ENCODE results near the gene PIK3R5. TPM values are rescaled to one million over a fixed set of nuclear protein-coding genes. Genes with fewer than 3 reads are reported as not detected.

PIK3R5 gene
- total and polyA plus RNA-seq, 2 donors (not counting 1 experiment from before 2014, with no cell fraction given): 0.15 TPM; not detected in 1

DNA sequence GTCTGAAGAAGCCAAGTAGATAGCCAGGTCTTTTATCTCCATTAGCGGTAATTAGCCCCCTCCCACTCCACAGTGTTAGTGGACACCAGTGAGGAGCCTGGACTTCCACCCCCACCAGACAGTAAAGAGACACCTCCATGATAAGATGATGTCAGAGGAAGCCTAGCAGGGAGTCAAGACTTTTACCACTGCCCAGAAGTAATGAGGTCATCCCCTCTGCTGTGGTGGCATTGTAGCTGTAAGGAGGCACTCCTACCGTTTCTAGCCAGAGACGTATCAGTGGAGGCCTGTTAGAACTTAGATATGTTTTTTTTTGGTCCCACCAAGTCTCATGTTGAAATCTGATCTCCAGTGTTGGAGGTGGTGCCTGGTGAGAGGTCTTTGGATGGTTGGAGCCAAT, 38.1 kb downstream of the PIK3R5 start:
- no peak for TF ChIP-seq EZH2 (IDR thresholded peaks at IDR 0.05; ENCODE audit: low read length, missing control alignments)
- TF ChIP-seq, protein P1, sequence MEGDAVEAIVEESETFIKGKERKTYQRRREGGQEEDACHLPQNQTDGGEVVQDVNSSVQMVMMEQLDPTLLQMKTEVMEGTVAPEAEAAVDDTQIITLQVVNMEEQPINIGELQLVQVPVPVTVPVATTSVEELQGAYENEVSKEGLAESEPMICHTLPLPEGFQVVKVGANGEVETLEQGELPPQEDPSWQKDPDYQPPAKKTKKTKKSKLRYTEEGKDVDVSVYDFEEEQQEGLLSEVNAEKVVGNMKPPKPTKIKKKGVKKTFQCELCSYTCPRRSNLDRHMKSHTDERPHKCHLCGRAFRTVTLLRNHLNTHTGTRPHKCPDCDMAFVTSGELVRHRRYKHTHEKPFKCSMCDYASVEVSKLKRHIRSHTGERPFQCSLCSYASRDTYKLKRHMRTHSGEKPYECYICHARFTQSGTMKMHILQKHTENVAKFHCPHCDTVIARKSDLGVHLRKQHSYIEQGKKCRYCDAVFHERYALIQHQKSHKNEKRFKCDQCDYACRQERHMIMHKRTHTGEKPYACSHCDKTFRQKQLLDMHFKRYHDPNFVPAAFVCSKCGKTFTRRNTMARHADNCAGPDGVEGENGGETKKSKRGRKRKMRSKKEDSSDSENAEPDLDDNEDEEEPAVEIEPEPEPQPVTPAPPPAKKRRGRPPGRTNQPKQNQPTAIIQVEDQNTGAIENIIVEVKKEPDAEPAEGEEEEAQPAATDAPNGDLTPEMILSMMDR (conservative IDR thresholded peaks at IDR 0.05 in 1 of 2, IDR thresholded peaks at IDR 0.05 in 1 of 2; ENCODE audit: low read depth in 1 of 2, low read length in 2 of 2): no peak
- no peak overlapping the region for H3K27ac ChIP-seq (ENCODE audit: insufficient read depth, low read length)
- H3K9me3 ChIP-seq (ENCODE audit: control insufficient read depth, insufficient read depth, low read depth, low read length): no peaks in the 10 kb centered on the region
- no peak overlapping the region for H3K4me2 ChIP-seq (ENCODE audit: extremely low read depth, insufficient read depth, low read length)
- H3K27me3 ChIP-seq (ENCODE audit: control insufficient read depth, insufficient read depth, low read length): no peaks in the 10 kb centered on the region
- H4K20me1 ChIP-seq (ENCODE audit: control insufficient read depth, extremely low read depth, insufficient read depth, low read length): no peaks in the 10 kb centered on the region
- H2AFZ ChIP-seq (ENCODE audit: low read length): no peak overlapping the region
- H3K79me2 ChIP-seq (ENCODE audit: control insufficient read depth, insufficient read depth, low read length): no peaks in the 10 kb centered on the region
- peaks cover 4% of the 10 kb centered on the region for H3K4me1 ChIP-seq (ENCODE audit: control insufficient read depth, extremely low read depth, insufficient read depth, low read length)
- no peaks in the 10 kb centered on the region for H3K36me3 ChIP-seq (ENCODE audit: control insufficient read depth, insufficient read depth, low read length)
- no peak for DNase-seq (ENCODE audit: low read depth in 2 of 2)
- H3K4me3 ChIP-seq (replicated peaks in 1 of 4; ENCODE audit: control extremely low read depth in 1 of 4, insufficient read depth in 1 of 4, low read depth in 3 of 4, low read length in 4 of 4): no peak overlapping the region
- H3K9ac ChIP-seq (ENCODE audit: insufficient read depth, low read length): no peak overlapping the region

DNA sequence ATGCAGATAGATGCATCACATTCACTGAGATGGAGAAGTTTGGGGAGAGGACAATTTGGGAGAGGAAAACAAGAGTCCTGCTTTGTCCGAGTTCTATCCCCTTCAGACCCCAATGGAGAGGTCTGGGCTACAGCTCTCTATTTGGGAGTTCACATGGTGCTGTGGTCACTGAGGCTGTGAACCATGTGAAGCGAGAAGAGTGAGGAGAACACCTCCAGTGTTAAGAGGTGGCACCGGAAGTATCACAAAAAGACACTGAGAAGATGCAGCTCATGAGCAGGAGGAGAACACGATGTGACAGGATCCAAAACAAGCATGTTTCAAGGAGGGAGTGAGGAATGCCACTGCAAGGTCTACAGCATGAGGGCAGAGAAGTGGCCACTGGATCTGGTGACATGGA, 39.7 kb downstream of the PIK3R5 start:
- DNase-seq (ENCODE audit: low read depth in 2 of 2): no peak
- H3K36me3 ChIP-seq (ENCODE audit: control insufficient read depth, insufficient read depth, low read length): no peaks in the 10 kb centered on the region
- H3K27me3 ChIP-seq (ENCODE audit: control insufficient read depth, insufficient read depth, low read length): no peaks in the 10 kb centered on the region
- H3K9ac ChIP-seq (ENCODE audit: insufficient read depth, low read length): no peak overlapping the region
- TF ChIP-seq EZH2 (IDR thresholded peaks at IDR 0.05; ENCODE audit: low read length, missing control alignments): no peak
- TF ChIP-seq, protein P1 (conservative IDR thresholded peaks at IDR 0.05 in 1 of 2, IDR thresholded peaks at IDR 0.05 in 1 of 2; ENCODE audit: low read depth in 1 of 2, low read length in 2 of 2): no peak
- H2AFZ ChIP-seq (ENCODE audit: low read length): no peak overlapping the region
- no peak overlapping the region for H3K4me3 ChIP-seq (replicated peaks in 1 of 4; ENCODE audit: control extremely low read depth in 1 of 4, insufficient read depth in 1 of 4, low read depth in 3 of 4, low read length in 4 of 4)
- H4K20me1 ChIP-seq (ENCODE audit: control insufficient read depth, extremely low read depth, insufficient read depth, low read length): no peaks in the 10 kb centered on the region
- no peaks in the 10 kb centered on the region for H3K79me2 ChIP-seq (ENCODE audit: control insufficient read depth, insufficient read depth, low read length)
- no peaks in the 10 kb centered on the region for H3K9me3 ChIP-seq (ENCODE audit: control insufficient read depth, insufficient read depth, low read depth, low read length)
- H3K27ac ChIP-seq (ENCODE audit: insufficient read depth, low read length): no peak overlapping the region
- H3K4me2 ChIP-seq (ENCODE audit: extremely low read depth, insufficient read depth, low read length): no peak overlapping the region
- peaks cover 4% of the 10 kb centered on the region for H3K4me1 ChIP-seq (ENCODE audit: control insufficient read depth, extremely low read depth, insufficient read depth, low read length)

DNA sequence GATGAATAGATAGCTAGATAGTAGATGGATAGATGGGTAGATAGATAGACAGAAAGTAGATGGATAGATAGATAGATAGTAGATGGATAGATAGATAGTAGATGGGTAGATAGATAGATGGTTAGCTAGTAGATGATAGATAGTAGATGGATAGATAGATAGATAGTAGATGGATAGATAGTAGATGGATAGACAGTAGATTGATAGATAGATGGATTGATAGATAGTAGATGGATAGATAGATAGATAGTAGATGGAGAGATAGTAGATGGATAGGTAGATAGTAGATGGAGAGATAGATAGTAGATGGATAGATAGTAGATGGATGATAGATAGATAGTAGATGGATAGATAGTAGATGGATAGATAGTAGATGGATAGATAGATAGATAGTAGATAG, 40.4 kb downstream of the PIK3R5 start:
- Histone ChIP-seq H3K9me3 (ENCODE audit: control insufficient read depth, insufficient read depth, low read depth, low read length) (no peaks in the 10 kb centered on the region), H3K4me3 (replicated peaks in 1 of 4; ENCODE audit: control extremely low read depth in 1 of 4, insufficient read depth in 1 of 4, low read depth in 3 of 4, low read length in 4 of 4) (no peak overlapping the region), H3K79me2 (ENCODE audit: control insufficient read depth, insufficient read depth, low read length) (no peaks in the 10 kb centered on the region), H3K9ac (ENCODE audit: insufficient read depth, low read length) (no peak overlapping the region), H3K36me3 (ENCODE audit: control insufficient read depth, insufficient read depth, low read length) (no peaks in the 10 kb centered on the region), H4K20me1 (ENCODE audit: control insufficient read depth, extremely low read depth, insufficient read depth, low read length) (no peaks in the 10 kb centered on the region), H3K27ac (ENCODE audit: insufficient read depth, low read length) (no peak overlapping the region), H2AFZ (ENCODE audit: low read length) (no peak overlapping the region), H3K4me2 (ENCODE audit: extremely low read depth, insufficient read depth, low read length) (no peak overlapping the region), H3K4me1 (ENCODE audit: control insufficient read depth, extremely low read depth, insufficient read depth, low read length) (peaks cover 4% of the 10 kb centered on the region), H3K27me3 (ENCODE audit: control insufficient read depth, insufficient read depth, low read length) (no peaks in the 10 kb centered on the region)
- no peak for TF ChIP-seq EZH2 (IDR thresholded peaks at IDR 0.05; ENCODE audit: low read length, missing control alignments)
- TF ChIP-seq, protein P1 (conservative IDR thresholded peaks at IDR 0.05 in 1 of 2, IDR thresholded peaks at IDR 0.05 in 1 of 2; ENCODE audit: low read depth in 1 of 2, low read length in 2 of 2): no peak
- no peak for DNase-seq (ENCODE audit: low read depth in 2 of 2)

Data from fibroblast of lung (primary cell).